HG03045 (cell line): ENCODE measurements around the gene UNG.

Experiments used
- ATAC-seq: cut with Tn5 transposase; IDR thresholded peaks from one replicate; pipeline ENCODE4 v1.9.1; 2021; ENCODE audit warnings: mild to moderate bottlenecking, moderate library complexity; ENCODE audit not compliant: unreplicated experiment

Gene UNG

GRCh38 chr12:109154451-109155438 is 57.3 kb downstream of the UNG start:
- ATAC-seq = peak; percentile 80

GRCh38 chr12:109156036-109156435 is 58.6 kb downstream of the UNG start:
- ATAC-seq = no peak

GRCh38 chr12:109156586-109156985 is 59.2 kb downstream of the UNG start:
- ATAC-seq = no peak

- ATAC-seq = no peak
Measured at GRCh38 chr12:109157986-109158385, 60.6 kb downstream of the UNG start.

GRCh38 chr12:109160433-109160832 is 63.0 kb downstream of the UNG start:
- ATAC-seq = no peak
